PC-9 (cell line): ENCODE results near the gene CHKA. TPM values are rescaled to one million over a fixed set of nuclear protein-coding genes. Genes with fewer than 3 reads are reported as not detected.

Experiments
- BruUV-seq: library from RNA; stranded (reverse); fragments of 400-500 nt; replicated peaks from 2 replicates; lab custom pipeline; 2021; lab: Mats Ljungman, UMichigan
- CTCF ChIA-PET: fragments of 300-600 bp; sonication (Branson Sonifier 250); formaldehyde crosslinking; loops from one replicate; lab custom pipeline; 2022; ENCODE audit warnings: antibody characterized with exemption; lab: Charles Lee
- POLR2A ChIA-PET: fragments of 300-600 bp; sonication (Branson Sonifier 250); formaldehyde crosslinking; loops from one replicate; lab custom pipeline; 2022; ENCODE audit warnings: antibody characterized with exemption; ENCODE audit not compliant: unreplicated experiment; lab: Charles Lee
- DNase-seq, 2 experiments: peaks; one replicate each; pipeline versions ENCODE4 v3.0.0 to v3.0.0-alpha.2; 2015 to 2022; ENCODE audit warnings: mixed read lengths in 1 of 2
- H2AFZ ChIP-seq: fragments of 200-600 bp; sonication (generic); 2 replicates; pipeline ENCODE4 v1.8.1; 2017; ENCODE audit warnings: antibody characterized with exemption
- H3F3A ChIP-seq: fragments of 200-600 bp; sonication (generic); 2 replicates; pipeline ENCODE4 v1.8.1; 2017; ENCODE audit warnings: antibody characterized with exemption, mild to moderate bottlenecking, low read depth; ENCODE audit not compliant: insufficient read depth
- H3K27ac ChIP-seq: fragments of 200-600 bp; sonication (generic); 2 replicates; pipeline ENCODE4 v1.6.1; 2016; ENCODE audit warnings: mixed run types
- H3K27me3 ChIP-seq: fragments of 200-600 bp; sonication (generic); 2 replicates; pipeline ENCODE4 v1.6.1; 2016; ENCODE audit warnings: low read depth, mixed run types; ENCODE audit not compliant: insufficient read depth
- H3K36me3 ChIP-seq: fragments of 200-600 bp; sonication (generic); 2 replicates; pipeline ENCODE4 v1.6.1; 2016; ENCODE audit warnings: low read depth, mixed run types
- H3K4me1 ChIP-seq: fragments of 200-600 bp; sonication (generic); replicated peaks from 2 replicates; pipeline ENCODE4 v1.6.1; 2016; ENCODE audit warnings: mixed run types; ENCODE audit not compliant: insufficient read depth
- H3K4me2 ChIP-seq: fragments of 200-600 bp; sonication (generic); 2 replicates; pipeline ENCODE4 v1.6.1; 2017; ENCODE audit warnings: mixed run types
- H3K4me3 ChIP-seq: fragments of 200-600 bp; sonication (generic); 2 replicates; pipeline ENCODE4 v1.6.1; 2016; ENCODE audit warnings: mixed run types
- H3K79me2 ChIP-seq: fragments of 200-600 bp; sonication (generic); 2 replicates; pipeline ENCODE4 v1.6.1; 2017; ENCODE audit warnings: low read depth, mixed run types
- H3K9me2 ChIP-seq: fragments of 200-600 bp; sonication (generic); 2 replicates; pipeline ENCODE4 v1.8.1; 2017; ENCODE audit warnings: mild to moderate bottlenecking; ENCODE audit not compliant: insufficient read depth
- H3K9me3 ChIP-seq: fragments of 200-600 bp; sonication (generic); 2 replicates; pipeline ENCODE4 v1.8.1; 2016; ENCODE audit warnings: low read depth; ENCODE audit not compliant: insufficient read depth
- H4K20me1 ChIP-seq: fragments of 200-600 bp; sonication (generic); 2 replicates; pipeline ENCODE4 v1.8.1; 2017; ENCODE audit not compliant: insufficient read depth
- EZH2 ChIP-seq: fragments of 200-600 bp; sonication (generic); IDR thresholded peaks from 2 replicates; pipeline ENCODE4 v1.8.0; 2017; ENCODE audit warnings: antibody characterized with exemption, low read depth
- intact Hi-C: fragments of 100-400 bp; cut with micrococcal nuclease; formaldehyde crosslinking; loops from one replicate; pipeline ENCODE4 v1.10.0; 2022; ENCODE audit not compliant: unreplicated experiment
- total RNA-seq: library from RNA; stranded (reverse); gene quantifications from 2 replicates; pipeline ENCODE4 v1.2.3, GENCODE V29; 2021
- TF ChIP-seq, protein P1 (sequence below): fragments of 200-600 bp; sonication (generic); conservative IDR thresholded peaks from 2 replicates; pipeline ENCODE4 v1.6.1; 2017; ENCODE audit warnings: mixed run types, antibody characterized with exemption, mild to moderate bottlenecking, moderate library complexity

CHKA gene
- total RNA-seq, 1 experiment from 2014 or later, result 90.5 TPM

DNA sequence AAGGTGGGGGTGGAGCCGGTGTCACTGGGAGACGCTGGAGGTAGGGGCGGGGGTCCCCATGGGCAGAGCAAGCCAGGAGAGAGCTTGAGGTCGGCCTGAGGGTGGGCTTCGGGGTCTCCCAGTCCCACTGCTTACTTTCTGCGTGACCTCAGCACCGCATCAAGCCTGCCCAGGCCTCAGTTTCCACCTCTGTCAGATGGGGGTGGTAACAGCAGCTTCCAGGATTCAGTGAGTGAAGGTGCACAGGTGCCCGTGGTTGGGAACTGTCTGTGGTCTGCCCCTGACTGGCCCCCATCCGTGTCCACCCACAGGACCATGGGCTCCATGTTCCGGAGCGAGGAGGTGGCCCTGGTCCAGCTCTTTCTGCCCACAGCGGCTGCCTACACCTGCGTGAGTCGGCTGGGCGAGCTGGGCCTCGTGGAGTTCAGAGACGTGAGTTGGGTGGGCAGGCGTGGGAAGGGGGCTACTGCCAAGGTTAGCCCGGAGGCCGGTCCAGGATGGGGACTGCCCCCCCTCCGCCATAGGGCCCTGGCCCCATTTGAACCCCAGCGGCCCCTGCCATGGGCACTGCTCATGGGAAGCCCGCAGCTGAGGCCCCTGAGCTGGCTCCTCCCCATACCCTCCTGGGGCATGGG is 80.1 kb downstream of the CHKA start:
- H2AFZ ChIP-seq, result peak overlapping the region; percentile 78; the same call in 1 of the 2 replicates
- peak overlapping the region; percentile 65; the same call in 1 of the 2 replicates for H3K4me3 ChIP-seq
- no peak for DNase-seq
- no peaks in the 10 kb centered on the region for H3K27me3 ChIP-seq
- no peaks in the 10 kb centered on the region for H4K20me1 ChIP-seq
- POLR2A ChIA-PET, result interaction anchor here (0.6 to 1.0 kb wide), 3 partner anchors 26 to 231 kb away, joined by 3 to 4 read pairs (median 3); partner anchors contain the start of genes ALDH3B1 and C11orf24
- TF ChIP-seq, protein P1, sequence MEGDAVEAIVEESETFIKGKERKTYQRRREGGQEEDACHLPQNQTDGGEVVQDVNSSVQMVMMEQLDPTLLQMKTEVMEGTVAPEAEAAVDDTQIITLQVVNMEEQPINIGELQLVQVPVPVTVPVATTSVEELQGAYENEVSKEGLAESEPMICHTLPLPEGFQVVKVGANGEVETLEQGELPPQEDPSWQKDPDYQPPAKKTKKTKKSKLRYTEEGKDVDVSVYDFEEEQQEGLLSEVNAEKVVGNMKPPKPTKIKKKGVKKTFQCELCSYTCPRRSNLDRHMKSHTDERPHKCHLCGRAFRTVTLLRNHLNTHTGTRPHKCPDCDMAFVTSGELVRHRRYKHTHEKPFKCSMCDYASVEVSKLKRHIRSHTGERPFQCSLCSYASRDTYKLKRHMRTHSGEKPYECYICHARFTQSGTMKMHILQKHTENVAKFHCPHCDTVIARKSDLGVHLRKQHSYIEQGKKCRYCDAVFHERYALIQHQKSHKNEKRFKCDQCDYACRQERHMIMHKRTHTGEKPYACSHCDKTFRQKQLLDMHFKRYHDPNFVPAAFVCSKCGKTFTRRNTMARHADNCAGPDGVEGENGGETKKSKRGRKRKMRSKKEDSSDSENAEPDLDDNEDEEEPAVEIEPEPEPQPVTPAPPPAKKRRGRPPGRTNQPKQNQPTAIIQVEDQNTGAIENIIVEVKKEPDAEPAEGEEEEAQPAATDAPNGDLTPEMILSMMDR, result no peak
- no peak for TF ChIP-seq EZH2
- no peaks in the 10 kb centered on the region for H3K9me3 ChIP-seq
- intact Hi-C loops, result loop anchor here (1.0 to 5.0 kb wide), 3 partner anchors 31 to 106 kb away; partner anchors contain the start of genes ALDH3B1 and CHKA
- no TSS peak for BruUV-seq
- CTCF ChIA-PET, result interaction anchor here (0.9 kb wide), 1 partner anchor 28 kb away, joined by 3 read pairs; no protein-coding TSS in a partner anchor
- peaks cover 36% of the 10 kb centered on the region for H3K4me1 ChIP-seq
- H3K27ac ChIP-seq, result peak overlapping the region; percentile 65
- peaks cover 30% of the 10 kb centered on the region for H3K79me2 ChIP-seq
- peaks cover 58% of the 10 kb centered on the region; the same call in 1 of the 2 replicates for H3F3A ChIP-seq
- no peaks in the 10 kb centered on the region for H3K36me3 ChIP-seq
- peak overlapping the region; percentile 91 for H3K4me2 ChIP-seq
- H3K9me2 ChIP-seq, result no peaks in the 10 kb centered on the region

DNA sequence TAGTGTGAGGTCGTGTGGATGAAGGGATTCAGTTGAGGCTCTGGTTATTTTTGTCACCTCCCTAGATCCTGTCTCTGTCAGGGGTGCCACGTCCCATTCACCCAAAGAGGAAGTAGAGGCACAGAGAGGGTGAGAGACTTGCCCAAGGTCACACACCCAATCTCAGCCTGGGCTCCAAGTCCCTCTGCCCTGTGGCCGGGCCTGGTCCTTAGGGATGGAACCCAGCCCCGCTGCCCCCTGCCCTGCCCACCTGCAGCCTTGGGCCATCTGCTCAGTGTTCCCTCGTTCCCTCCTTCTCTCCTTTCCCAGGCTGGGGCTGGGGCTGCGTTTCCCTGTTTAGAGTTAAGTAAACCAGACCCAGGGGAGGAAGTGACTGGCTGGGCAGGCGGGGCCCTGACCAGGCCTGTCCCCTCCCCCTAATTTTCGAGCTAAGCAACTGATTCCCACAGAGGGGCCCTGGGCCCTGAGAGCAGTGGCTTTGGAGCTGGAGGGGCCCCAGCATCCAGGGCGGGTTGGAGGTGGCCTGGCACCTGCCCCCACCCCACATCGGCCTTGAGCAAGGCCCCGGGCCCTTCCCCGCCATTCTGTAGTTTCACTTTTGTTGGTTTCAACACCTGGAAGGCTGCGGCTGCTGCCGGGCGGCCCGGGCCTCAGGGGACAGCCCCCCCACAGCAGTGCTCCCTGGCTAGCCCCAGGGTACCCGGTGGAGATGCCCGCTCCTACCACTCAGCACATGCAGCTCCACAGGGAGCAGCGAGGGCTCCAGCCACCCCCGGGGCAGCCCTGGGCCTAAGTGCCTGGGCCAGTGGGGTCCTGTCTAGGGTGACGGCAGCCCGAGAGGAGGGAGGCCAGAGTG is 80.9 kb downstream of the CHKA start:
- H2AFZ ChIP-seq, result peak overlapping the region; percentile 78
- H3K9me2 ChIP-seq, result no peaks in the 10 kb centered on the region
- no TSS peak for BruUV-seq
- no peaks in the 10 kb centered on the region for H3K9me3 ChIP-seq
- no peaks in the 10 kb centered on the region for H3K27me3 ChIP-seq
- peaks cover 30% of the 10 kb centered on the region for H3K79me2 ChIP-seq
- peak overlapping the region; percentile 91 for H3K4me2 ChIP-seq
- peaks cover 36% of the 10 kb centered on the region for H3K4me1 ChIP-seq
- intact Hi-C loops, result loop anchor here (1.0 to 5.0 kb wide), 3 partner anchors 30 to 107 kb away; partner anchors contain the start of genes ALDH3B1 and CHKA
- ChIA-PET POLR2A (interaction anchor here (0.6 to 1.1 kb wide), 4 partner anchors 26 to 232 kb away, joined by 3 to 8 read pairs (median 4); partner anchors contain the start of genes ALDH3B1 and C11orf24), CTCF (interaction anchor here (0.7 kb wide), 1 partner anchor 26 kb away, joined by 22 read pairs; no protein-coding TSS in a partner anchor)
- peak overlapping the region; percentile 65 for H3K4me3 ChIP-seq
- TF ChIP-seq EZH2, result no peak
- TF ChIP-seq, protein P1, result no peak
- no peaks in the 10 kb centered on the region for H4K20me1 ChIP-seq
- H3K36me3 ChIP-seq, result no peaks in the 10 kb centered on the region
- peak; percentile 70 to 73 for DNase-seq
- H3K27ac ChIP-seq, result peak overlapping the region; percentile 65
- peaks cover 60% of the 10 kb centered on the region for H3F3A ChIP-seq
